ENCODE measurements around the gene MTG1.
"Not testable (repeated sequence)": the region's sequence is repeated elsewhere in the genome, so short reads cannot be mapped to it uniquely, and the experiment has no call there.

The MTG1 gene

GRCh38 chr10:133412381-133412711 is 18.4 kb downstream of the MTG1 start:
- TF ChIP-seq CTCF (IDR thresholded peaks at IDR 0.05; ENCODE audit: low read depth, low read length) = no peak
- no peak overlapping the region for H3K4me3 ChIP-seq (replicated peaks in 1 of 2; ENCODE audit: low read depth in 2 of 2, low read length in 2 of 2)
- no peak for DNase-seq (ENCODE audit: low read depth in 2 of 2)

- not testable (repeated sequence) for DNase-seq (ENCODE audit: low read depth in 2 of 2); H3K4me3 ChIP-seq (replicated peaks in 1 of 2; ENCODE audit: low read depth in 2 of 2, low read length in 2 of 2)
Measured at GRCh38 chr10:133414401-133414800, 20.4 kb downstream of the MTG1 start.

DNA sequence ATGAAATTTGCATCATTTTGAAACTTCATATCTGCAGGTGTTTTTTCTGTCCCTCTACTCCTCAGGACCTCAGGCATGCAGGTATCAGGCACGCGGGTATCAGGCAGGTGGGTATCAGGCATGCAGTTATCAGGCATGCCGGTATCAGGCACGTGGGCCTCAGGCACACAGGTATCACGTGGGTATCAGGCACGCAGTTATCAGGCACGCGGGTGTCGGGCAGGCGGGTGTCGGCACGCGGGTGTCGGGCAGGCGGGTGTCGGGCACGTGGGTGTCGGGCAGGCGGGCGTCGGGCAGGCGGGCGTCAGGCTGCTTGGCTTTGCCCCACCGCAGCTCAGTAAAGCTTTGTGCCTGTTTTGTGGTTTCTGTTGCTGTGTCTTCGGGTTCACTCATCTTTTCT is 21.8 kb downstream of the MTG1 start:
- no peak overlapping the region for H3K4me3 ChIP-seq (replicated peaks in 1 of 2; ENCODE audit: low read depth in 2 of 2, low read length in 2 of 2)
- TF ChIP-seq CTCF (IDR thresholded peaks at IDR 0.05; ENCODE audit: low read depth, low read length) = no peak
- DNase-seq (ENCODE audit: low read depth in 2 of 2) = no peak

- no peak for TF ChIP-seq CTCF (IDR thresholded peaks at IDR 0.05; ENCODE audit: low read depth, low read length)
- no peak for DNase-seq (ENCODE audit: low read depth in 2 of 2)
- H3K4me3 ChIP-seq (replicated peaks in 1 of 2; ENCODE audit: low read depth in 2 of 2, low read length in 2 of 2) = no peak overlapping the region
Measured at GRCh38 chr10:133418289-133418993, 24.5 kb downstream of the MTG1 start.

DNA sequence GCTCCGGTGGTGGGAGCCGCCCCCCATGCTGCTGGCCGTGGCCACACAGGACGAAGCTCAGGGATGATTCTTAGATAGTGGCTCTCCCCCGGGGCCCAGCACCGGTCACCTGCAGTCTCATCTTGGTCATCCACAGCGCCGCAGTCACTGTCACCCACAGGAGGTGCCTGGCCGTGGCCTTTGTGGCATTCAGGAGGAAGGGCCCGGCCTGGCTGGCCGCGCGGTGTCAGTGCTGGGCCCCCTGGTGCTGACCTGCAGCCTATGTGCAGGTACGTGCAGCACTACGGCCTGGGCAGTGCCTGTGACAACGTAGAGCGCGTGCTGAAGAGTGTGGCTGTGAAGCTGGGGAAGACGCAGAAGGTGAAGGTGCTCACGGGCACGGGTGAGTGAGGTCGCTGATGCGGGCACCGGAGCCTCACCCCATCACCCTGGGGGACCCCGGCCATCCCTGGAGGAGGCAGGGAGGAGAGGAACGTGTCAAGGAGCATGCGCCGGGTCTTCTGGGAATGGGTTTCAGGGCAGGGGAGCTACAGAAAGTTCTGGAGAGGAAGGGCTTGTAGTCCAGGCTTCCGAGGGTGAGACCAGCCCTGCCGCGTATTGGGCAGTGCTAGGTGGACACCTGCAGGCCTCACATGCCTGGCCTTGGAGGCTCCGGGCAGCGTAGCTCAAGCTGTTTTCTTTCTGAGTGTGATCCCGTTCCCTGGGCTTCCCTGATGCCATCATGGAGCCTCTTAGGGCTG is 25.4 kb downstream of the MTG1 start:
- no peak for DNase-seq (ENCODE audit: low read depth in 2 of 2)
- TF ChIP-seq CTCF (IDR thresholded peaks at IDR 0.05; ENCODE audit: low read depth, low read length) = no peak
- H3K4me3 ChIP-seq (replicated peaks in 1 of 2; ENCODE audit: low read depth in 2 of 2, low read length in 2 of 2) = no peak overlapping the region

- no peak overlapping the region for H3K4me3 ChIP-seq (replicated peaks in 1 of 2; ENCODE audit: low read depth in 2 of 2, low read length in 2 of 2)
- TF ChIP-seq CTCF (IDR thresholded peaks at IDR 0.05; ENCODE audit: low read depth, low read length) = no peak
- DNase-seq (ENCODE audit: low read depth in 2 of 2) = no peak
Measured at GRCh38 chr10:133420028-133420427, 26.1 kb downstream of the MTG1 start.

GRCh38 chr10:133420579-133420978 is 26.6 kb downstream of the MTG1 start:
- H3K4me3 ChIP-seq (replicated peaks in 1 of 2; ENCODE audit: low read depth in 2 of 2, low read length in 2 of 2) = no peak overlapping the region
- TF ChIP-seq CTCF (IDR thresholded peaks at IDR 0.05; ENCODE audit: low read depth, low read length) = no peak
- no peak for DNase-seq (ENCODE audit: low read depth in 2 of 2)

All from cardiac fibroblast (primary cell).